Nephron progenitor cell (in vitro differentiated cells): ENCODE data around the gene RFC4.

Source experiments
- DNase-seq: peaks from one replicate; pipeline ENCODE4 v3.0.0; 2021
- H3K27ac Mint-ChIP-seq: 2 replicates; pipeline ENCODE4 v1.8.0; 2021; ENCODE audit warnings: mild to moderate bottlenecking, moderate library complexity, mixed read lengths
- H3K27me3 Mint-ChIP-seq: 2 replicates; pipeline ENCODE4 v1.8.0; 2021; ENCODE audit warnings: mild to moderate bottlenecking, low read depth, mixed read lengths; ENCODE audit not compliant: poor library complexity
- H3K36me3 Mint-ChIP-seq: 2 replicates; pipeline ENCODE4 v1.8.0; 2021; ENCODE audit warnings: low read depth, mixed read lengths
- H3K4me1 Mint-ChIP-seq: 2 replicates; pipeline ENCODE4 v1.8.0; 2021; ENCODE audit warnings: mixed read lengths
- H3K4me3 Mint-ChIP-seq: 2 replicates; pipeline ENCODE4 v1.8.0; 2021; ENCODE audit warnings: mild to moderate bottlenecking, moderate library complexity, mixed read lengths
- H3K9me3 Mint-ChIP-seq: 2 replicates; pipeline ENCODE4 v1.8.0; 2021; ENCODE audit warnings: mild to moderate bottlenecking, moderate library complexity, mixed read lengths
- TF ChIP-seq, protein P1 (sequence below): fragments of 200-600 bp; sonication (generic); IDR thresholded peaks from 2 replicates; pipeline ENCODE4 v1.5.0; 2021; ENCODE audit warnings: antibody characterized with exemption

RFC4 gene

DNA sequence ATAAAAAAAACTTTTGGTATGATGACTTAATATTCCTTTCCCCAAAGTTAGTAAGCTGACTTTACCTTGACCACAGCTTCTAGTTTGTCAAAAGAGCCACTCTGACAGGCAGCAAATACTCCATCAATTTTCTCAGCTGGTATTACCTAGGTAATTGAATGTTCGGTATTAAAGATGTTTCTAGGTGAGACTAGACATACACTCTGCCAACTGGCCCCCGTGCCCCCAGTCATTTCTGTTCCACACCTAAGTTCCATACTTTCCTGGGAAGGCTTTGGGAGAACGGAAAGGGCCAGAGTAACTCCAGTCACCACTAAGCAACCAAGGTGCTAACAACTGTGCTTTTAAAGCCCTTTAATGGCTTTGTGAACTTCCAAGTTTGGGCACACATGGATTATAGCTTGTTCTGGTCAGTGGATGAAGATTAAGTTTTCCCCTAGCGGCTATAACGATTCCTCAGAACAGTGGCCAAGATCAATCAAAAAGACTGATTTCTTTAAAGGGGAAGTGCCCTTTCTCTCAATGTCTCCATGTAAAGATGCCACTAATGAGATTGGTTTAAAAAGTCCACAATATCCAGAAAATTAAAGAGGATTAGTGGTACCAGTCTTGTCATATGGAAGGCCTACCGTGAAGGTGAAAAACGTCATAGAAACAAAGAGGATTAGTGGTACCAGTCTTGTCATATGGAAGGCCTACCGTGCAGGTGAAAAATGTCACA, 15.9 kb downstream of the RFC4 start:
- Mint-ChIP-seq H3K27me3 (no peaks in the 10 kb centered on the region), H3K9me3 (no peaks in the 10 kb centered on the region), H3K27ac (peak overlapping the region; percentile 38), H3K36me3 (peaks cover 67% of the 10 kb centered on the region), H3K4me1 (peaks cover 28% of the 10 kb centered on the region), H3K4me3 (no peak overlapping the region)
- DNase-seq: no peak
- TF ChIP-seq, protein P1, sequence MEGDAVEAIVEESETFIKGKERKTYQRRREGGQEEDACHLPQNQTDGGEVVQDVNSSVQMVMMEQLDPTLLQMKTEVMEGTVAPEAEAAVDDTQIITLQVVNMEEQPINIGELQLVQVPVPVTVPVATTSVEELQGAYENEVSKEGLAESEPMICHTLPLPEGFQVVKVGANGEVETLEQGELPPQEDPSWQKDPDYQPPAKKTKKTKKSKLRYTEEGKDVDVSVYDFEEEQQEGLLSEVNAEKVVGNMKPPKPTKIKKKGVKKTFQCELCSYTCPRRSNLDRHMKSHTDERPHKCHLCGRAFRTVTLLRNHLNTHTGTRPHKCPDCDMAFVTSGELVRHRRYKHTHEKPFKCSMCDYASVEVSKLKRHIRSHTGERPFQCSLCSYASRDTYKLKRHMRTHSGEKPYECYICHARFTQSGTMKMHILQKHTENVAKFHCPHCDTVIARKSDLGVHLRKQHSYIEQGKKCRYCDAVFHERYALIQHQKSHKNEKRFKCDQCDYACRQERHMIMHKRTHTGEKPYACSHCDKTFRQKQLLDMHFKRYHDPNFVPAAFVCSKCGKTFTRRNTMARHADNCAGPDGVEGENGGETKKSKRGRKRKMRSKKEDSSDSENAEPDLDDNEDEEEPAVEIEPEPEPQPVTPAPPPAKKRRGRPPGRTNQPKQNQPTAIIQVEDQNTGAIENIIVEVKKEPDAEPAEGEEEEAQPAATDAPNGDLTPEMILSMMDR: no peak

- TF ChIP-seq, protein P1: no peak
- Mint-ChIP-seq H3K27me3 (no peaks in the 10 kb centered on the region), H3K9me3 (no peaks in the 10 kb centered on the region), H3K4me1 (peaks cover 35% of the 10 kb centered on the region), H3K4me3 (no peak overlapping the region), H3K36me3 (peaks cover 69% of the 10 kb centered on the region), H3K27ac (peak overlapping the region; percentile 42)
- DNase-seq: no peak
Measured at GRCh38 chr3:186789554-186790260, 16.6 kb downstream of the RFC4 start.

DNA sequence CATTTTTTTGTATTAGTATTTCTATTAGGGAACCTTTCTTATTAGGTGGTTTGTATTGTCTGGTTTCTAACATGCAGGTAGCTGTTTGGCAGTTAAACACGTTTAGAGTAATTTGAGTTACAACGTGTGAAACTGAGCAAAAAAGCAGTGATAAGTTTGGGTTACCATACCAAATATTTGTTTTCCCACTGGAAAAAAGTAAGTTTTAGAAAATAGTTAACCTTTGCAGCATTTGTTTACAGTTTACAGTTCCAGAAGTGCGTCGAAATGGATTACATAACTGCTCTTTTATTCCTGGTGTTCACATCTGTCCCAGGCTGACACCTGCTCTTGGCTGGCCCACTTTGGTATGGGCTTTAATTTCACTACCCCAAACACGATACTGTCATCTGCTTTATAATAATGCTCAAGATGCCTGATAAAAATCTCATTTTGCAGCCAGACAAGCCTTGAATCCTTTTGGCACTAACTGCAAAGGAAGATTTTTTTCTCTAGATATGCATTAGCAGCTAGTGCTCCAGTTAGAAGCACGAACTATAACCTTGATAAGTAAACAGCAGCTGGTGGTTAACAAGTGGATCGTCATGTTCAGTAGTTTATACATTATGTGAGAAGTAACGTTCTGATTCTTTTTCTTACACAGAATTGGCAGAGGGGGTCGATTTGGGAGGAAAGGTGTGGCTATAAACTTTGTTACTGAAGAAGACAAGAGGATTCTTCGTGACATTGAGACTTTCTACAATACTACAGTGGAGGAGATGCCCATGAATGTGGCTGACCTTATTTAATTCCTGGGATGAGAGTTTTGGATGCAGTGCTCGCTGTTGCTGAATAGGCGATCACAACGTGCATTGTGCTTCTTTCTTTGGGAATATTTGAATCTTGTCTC, 17.6 kb downstream of the RFC4 start:
- peak overlapping the region; percentile 90 for H3K27ac Mint-ChIP-seq
- H3K9me3 Mint-ChIP-seq: no peaks in the 10 kb centered on the region
- no peak overlapping the region for H3K4me3 Mint-ChIP-seq
- no peak for DNase-seq
- TF ChIP-seq, protein P1: no peak
- no peaks in the 10 kb centered on the region for H3K27me3 Mint-ChIP-seq
- peaks cover 42% of the 10 kb centered on the region for H3K4me1 Mint-ChIP-seq
- peaks cover 69% of the 10 kb centered on the region for H3K36me3 Mint-ChIP-seq

GRCh38 chr3:186787642-186788481, 18.4 kb downstream of the RFC4 start:
- H3K27ac Mint-ChIP-seq: peak overlapping the region; percentile 90
- H3K4me3 Mint-ChIP-seq: peak overlapping the region; percentile 64
- TF ChIP-seq, protein P1: no peak
- H3K36me3 Mint-ChIP-seq: peaks cover 65% of the 10 kb centered on the region
- peaks cover 44% of the 10 kb centered on the region for H3K4me1 Mint-ChIP-seq
- H3K9me3 Mint-ChIP-seq: no peaks in the 10 kb centered on the region
- no peaks in the 10 kb centered on the region for H3K27me3 Mint-ChIP-seq
- DNase-seq: no peak

DNA sequence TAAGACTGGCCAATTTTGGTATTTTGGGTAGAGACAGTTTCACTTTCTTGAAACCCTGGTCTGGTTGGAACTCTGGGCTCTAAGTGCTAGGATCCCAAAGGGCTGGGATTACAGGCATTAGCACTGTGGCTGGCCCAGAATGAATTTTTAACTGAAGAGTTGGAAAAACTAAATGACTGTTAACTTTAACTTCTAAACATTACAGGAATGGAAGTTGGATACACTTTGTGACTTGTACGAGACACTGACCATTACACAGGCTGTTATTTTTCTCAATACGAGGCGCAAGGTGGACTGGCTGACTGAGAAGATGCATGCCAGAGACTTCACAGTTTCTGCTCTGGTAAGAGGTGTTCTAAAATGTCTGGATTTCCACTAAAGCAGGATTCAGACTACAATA, 19.4 kb downstream of the RFC4 start:
- Mint-ChIP-seq H3K4me3 (peak overlapping the region; percentile 64), H3K9me3 (no peaks in the 10 kb centered on the region), H3K36me3 (peaks cover 64% of the 10 kb centered on the region), H3K27me3 (no peaks in the 10 kb centered on the region), H3K27ac (peak overlapping the region; percentile 50), H3K4me1 (peaks cover 53% of the 10 kb centered on the region)
- TF ChIP-seq, protein P1: no peak
- no peak for DNase-seq
